ENCODE measurements around the gene CEP112.
"Not testable (repeated sequence)": the region's sequence is repeated elsewhere in the genome, so short reads cannot be mapped to it uniquely, and the experiment has no call there.

Gene CEP112

GRCh38 chr17:65696739-65697394, 495.1 kb downstream of the CEP112 start:
- TF ChIP-seq POLR2A (IDR thresholded peaks at IDR 0.05; ENCODE audit: low read length): no peak
- TF ChIP-seq GATA1 (IDR thresholded peaks at IDR 0.05; ENCODE audit: low read depth, low read length): no peak
- DNase-seq: no peak

- no peak for DNase-seq
- TF ChIP-seq POLR2A (IDR thresholded peaks at IDR 0.05; ENCODE audit: low read length) (no peak), GATA1 (IDR thresholded peaks at IDR 0.05; ENCODE audit: low read depth, low read length) (no peak)
Measured at GRCh38 chr17:65694601-65695000, 497.3 kb downstream of the CEP112 start.

- TF ChIP-seq GATA1 (IDR thresholded peaks at IDR 0.05; ENCODE audit: low read depth, low read length): no peak
- no peak for TF ChIP-seq POLR2A (IDR thresholded peaks at IDR 0.05; ENCODE audit: low read length)
- no peak for DNase-seq
Measured at GRCh38 chr17:65690626-65691310, 501.2 kb downstream of the CEP112 start.

- no peak for DNase-seq
Measured at GRCh38 chr17:65688307-65688706, 503.6 kb downstream of the CEP112 start.

GRCh38 chr17:65685110-65685509, 506.8 kb downstream of the CEP112 start:
- TF ChIP-seq GATA1 (IDR thresholded peaks at IDR 0.05; ENCODE audit: low read depth, low read length): no peak
- TF ChIP-seq POLR2A (IDR thresholded peaks at IDR 0.05; ENCODE audit: low read length): no peak
- no peak for DNase-seq

More at GRCh38 chr17:65688307-65688706, 503.6 kb downstream of the CEP112 start:
- no peak for TF ChIP-seq GATA1 (IDR thresholded peaks at IDR 0.05; ENCODE audit: low read depth, low read length)
- no peak for TF ChIP-seq POLR2A (IDR thresholded peaks at IDR 0.05; ENCODE audit: low read length)

GRCh38 chr17:65684631-65685030, 507.3 kb downstream of the CEP112 start:
- TF ChIP-seq POLR2A (IDR thresholded peaks at IDR 0.05; ENCODE audit: low read length) (no peak), GATA1 (IDR thresholded peaks at IDR 0.05; ENCODE audit: low read depth, low read length) (no peak)
- no peak for DNase-seq

GRCh38 chr17:65683428-65683827, 508.5 kb downstream of the CEP112 start:
- DNase-seq: no peak
- TF ChIP-seq GATA1 (IDR thresholded peaks at IDR 0.05; ENCODE audit: low read depth, low read length): no peak
- TF ChIP-seq POLR2A (IDR thresholded peaks at IDR 0.05; ENCODE audit: low read length): no peak

- not testable (repeated sequence) for DNase-seq
Measured at GRCh38 chr17:65681763-65682162, 510.2 kb downstream of the CEP112 start.

- no peak for TF ChIP-seq POLR2A (IDR thresholded peaks at IDR 0.05; ENCODE audit: low read length)
- no peak for DNase-seq
Measured at GRCh38 chr17:65679165-65679845, 512.6 kb downstream of the CEP112 start.

- no peak for TF ChIP-seq POLR2A (IDR thresholded peaks at IDR 0.05; ENCODE audit: low read length)
- TF ChIP-seq GATA1 (IDR thresholded peaks at IDR 0.05; ENCODE audit: low read depth, low read length): no peak
- DNase-seq: no peak
Measured at GRCh38 chr17:65678546-65678945, 513.4 kb downstream of the CEP112 start.

- no peak for DNase-seq
- TF ChIP-seq POLR2A (IDR thresholded peaks at IDR 0.05; ENCODE audit: low read length) (no peak), GATA1 (IDR thresholded peaks at IDR 0.05; ENCODE audit: low read depth, low read length) (no peak)
Measured at GRCh38 chr17:65677932-65678331, 514.0 kb downstream of the CEP112 start.

- TF ChIP-seq GATA1 (IDR thresholded peaks at IDR 0.05; ENCODE audit: low read depth, low read length) (no peak), POLR2A (IDR thresholded peaks at IDR 0.05; ENCODE audit: low read length) (no peak)
- DNase-seq: no peak
Measured at GRCh38 chr17:65674246-65675045, 517.5 kb downstream of the CEP112 start.

- DNase-seq: no peak
- TF ChIP-seq GATA1 (IDR thresholded peaks at IDR 0.05; ENCODE audit: low read depth, low read length): no peak
- no peak for TF ChIP-seq POLR2A (IDR thresholded peaks at IDR 0.05; ENCODE audit: low read length)
Measured at GRCh38 chr17:65670667-65671371, 521.1 kb downstream of the CEP112 start.

All from erythroblast (primary cell).